ENCODE measurements around the gene SLX4IP. TPM values are rescaled to one million over a fixed set of nuclear protein-coding genes. Genes with fewer than 3 reads are reported as not detected.

Gene SLX4IP
- total and polyA plus RNA-seq, 2 of the 13 experiments (the other 11 are each of a cell fraction or from before 2014, with no cell fraction given), result 3.6 to 7.3 TPM

DNA sequence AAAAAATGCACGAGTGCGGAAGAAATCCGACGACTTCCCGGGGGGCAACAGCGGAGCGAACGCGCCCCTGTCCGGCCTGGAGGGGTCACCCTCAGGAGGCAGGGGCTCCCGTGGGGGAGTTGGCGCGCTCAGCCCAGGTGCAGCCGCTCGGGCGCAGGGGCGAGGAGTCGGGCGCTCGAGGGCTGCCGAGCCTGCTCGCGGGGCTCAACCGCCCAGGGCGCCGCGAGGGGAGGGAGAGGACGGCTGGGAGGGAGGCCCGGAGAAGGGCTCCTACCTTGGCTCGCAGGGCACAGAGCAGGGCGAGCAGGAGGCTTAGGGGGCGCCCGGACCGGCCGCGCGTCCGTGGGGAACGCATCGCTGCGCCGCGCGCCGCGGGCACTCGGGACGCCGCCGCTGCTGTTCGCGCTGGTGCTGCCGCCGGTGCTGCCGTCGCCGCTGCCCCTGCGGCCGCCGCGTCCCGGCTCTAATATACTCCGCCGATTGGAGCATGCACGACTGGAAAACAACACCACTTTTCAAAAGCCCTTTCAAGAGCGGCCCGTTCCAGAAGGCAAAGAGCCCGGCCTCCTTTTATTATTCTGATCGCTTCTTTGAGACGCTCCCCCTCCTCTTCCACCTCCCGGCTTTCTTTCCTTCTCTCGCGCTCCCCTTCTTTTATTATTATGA is 238.2 kb downstream of the SLX4IP start (continued):
- TF ChIP-seq, protein P1, sequence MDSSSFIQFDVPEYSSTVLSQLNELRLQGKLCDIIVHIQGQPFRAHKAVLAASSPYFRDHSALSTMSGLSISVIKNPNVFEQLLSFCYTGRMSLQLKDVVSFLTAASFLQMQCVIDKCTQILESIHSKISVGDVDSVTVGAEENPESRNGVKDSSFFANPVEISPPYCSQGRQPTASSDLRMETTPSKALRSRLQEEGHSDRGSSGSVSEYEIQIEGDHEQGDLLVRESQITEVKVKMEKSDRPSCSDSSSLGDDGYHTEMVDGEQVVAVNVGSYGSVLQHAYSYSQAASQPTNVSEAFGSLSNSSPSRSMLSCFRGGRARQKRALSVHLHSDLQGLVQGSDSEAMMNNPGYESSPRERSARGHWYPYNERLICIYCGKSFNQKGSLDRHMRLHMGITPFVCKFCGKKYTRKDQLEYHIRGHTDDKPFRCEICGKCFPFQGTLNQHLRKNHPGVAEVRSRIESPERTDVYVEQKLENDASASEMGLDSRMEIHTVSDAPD (CRISPR knock-in tag; IDR thresholded peaks at IDR 0.05), result no peak
- TF ChIP-seq KDM5B (CRISPR knock-in tag; IDR thresholded peaks at IDR 0.05; ENCODE audit: borderline replicate concordance), result peak; percentile 10; the same call in 1 of the 2 replicates
- TF ChIP-seq FOSL2 (CRISPR knock-in tag; IDR thresholded peaks at IDR 0.05), result no peak
- no peak for TF ChIP-seq MAFK (conservative IDR thresholded peaks at IDR 0.05 in 1 of 2, IDR thresholded peaks at IDR 0.05 in 1 of 2; ENCODE audit: low read length in 2 of 2)
- TF ChIP-seq, protein P2, sequence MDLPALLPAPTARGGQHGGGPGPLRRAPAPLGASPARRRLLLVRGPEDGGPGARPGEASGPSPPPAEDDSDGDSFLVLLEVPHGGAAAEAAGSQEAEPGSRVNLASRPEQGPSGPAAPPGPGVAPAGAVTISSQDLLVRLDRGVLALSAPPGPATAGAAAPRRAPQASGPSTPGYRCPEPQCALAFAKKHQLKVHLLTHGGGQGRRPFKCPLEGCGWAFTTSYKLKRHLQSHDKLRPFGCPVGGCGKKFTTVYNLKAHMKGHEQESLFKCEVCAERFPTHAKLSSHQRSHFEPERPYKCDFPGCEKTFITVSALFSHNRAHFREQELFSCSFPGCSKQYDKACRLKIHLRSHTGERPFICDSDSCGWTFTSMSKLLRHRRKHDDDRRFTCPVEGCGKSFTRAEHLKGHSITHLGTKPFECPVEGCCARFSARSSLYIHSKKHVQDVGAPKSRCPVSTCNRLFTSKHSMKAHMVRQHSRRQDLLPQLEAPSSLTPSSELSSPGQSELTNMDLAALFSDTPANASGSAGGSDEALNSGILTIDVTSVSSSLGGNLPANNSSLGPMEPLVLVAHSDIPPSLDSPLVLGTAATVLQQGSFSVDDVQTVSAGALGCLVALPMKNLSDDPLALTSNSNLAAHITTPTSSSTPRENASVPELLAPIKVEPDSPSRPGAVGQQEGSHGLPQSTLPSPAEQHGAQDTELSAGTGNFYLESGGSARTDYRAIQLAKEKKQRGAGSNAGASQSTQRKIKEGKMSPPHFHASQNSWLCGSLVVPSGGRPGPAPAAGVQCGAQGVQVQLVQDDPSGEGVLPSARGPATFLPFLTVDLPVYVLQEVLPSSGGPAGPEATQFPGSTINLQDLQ (CRISPR knock-in tag; IDR thresholded peaks at IDR 0.05), result peak; percentile 71
- no peak; the same call in 1 of the 2 replicates for TF ChIP-seq HOXA3 (CRISPR knock-in tag; IDR thresholded peaks at IDR 0.05)
- TF ChIP-seq, protein P3, sequence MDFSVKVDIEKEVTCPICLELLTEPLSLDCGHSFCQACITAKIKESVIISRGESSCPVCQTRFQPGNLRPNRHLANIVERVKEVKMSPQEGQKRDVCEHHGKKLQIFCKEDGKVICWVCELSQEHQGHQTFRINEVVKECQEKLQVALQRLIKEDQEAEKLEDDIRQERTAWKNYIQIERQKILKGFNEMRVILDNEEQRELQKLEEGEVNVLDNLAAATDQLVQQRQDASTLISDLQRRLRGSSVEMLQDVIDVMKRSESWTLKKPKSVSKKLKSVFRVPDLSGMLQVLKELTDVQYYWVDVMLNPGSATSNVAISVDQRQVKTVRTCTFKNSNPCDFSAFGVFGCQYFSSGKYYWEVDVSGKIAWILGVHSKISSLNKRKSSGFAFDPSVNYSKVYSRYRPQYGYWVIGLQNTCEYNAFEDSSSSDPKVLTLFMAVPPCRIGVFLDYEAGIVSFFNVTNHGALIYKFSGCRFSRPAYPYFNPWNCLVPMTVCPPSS (IDR thresholded peaks at IDR 0.05), result no peak
- TF ChIP-seq KMT2B (CRISPR knock-in tag; IDR thresholded peaks at IDR 0.05), result no peak
- 0 out of 2 replicates have a peak, but pooled peaks have one; percentile 9 for TF ChIP-seq ZNF609 (CRISPR knock-in tag; IDR thresholded peaks at IDR 0.05; ENCODE audit: borderline replicate concordance)
- TF ChIP-seq, protein P4, sequence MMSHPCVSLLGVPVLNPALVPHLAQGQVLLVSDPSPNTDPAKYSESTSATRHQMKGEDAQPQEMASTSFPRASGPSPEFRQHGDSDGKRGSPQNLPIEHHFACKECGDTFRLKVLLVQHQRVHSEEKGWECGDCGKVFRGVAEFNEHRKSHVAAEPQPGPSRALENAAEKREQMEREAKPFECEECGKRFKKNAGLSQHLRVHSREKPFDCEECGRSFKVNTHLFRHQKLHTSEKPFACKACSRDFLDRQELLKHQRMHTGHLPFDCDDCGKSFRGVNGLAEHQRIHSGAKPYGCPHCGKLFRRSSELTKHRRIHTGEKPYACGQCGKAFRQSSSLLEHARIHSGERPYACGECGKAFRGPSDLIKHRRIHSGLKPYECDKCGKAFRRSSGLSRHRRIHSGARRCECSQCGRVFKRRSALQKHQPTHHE (CRISPR knock-in tag; IDR thresholded peaks at IDR 0.05; ENCODE audit: borderline replicate concordance), result no peak
- TF ChIP-seq, protein P5, sequence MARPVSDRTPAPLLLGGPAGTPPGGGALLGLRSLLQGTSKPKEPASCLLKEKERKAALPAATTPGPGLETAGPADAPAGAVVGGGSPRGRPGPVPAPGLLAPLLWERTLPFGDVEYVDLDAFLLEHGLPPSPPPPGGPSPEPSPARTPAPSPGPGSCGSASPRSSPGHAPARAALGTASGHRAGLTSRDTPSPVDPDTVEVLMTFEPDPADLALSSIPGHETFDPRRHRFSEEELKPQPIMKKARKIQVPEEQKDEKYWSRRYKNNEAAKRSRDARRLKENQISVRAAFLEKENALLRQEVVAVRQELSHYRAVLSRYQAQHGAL (CRISPR knock-in tag; IDR thresholded peaks at IDR 0.05; ENCODE audit: not compliant biosample characterization), result no peak
- TF ChIP-seq ZSCAN9 (CRISPR knock-in tag; IDR thresholded peaks at IDR 0.05; ENCODE audit: borderline replicate concordance), result no peak
- TF ChIP-seq MEF2D (CRISPR knock-in tag; IDR thresholded peaks at IDR 0.05), result no peak
- 0 out of 2 replicates have a peak, but pooled peaks have one; percentile 8 for TF ChIP-seq ZNF20 (CRISPR knock-in tag; IDR thresholded peaks at IDR 0.05)
- no peak for TF ChIP-seq ZNF337 (CRISPR knock-in tag; IDR thresholded peaks at IDR 0.05; ENCODE audit: borderline replicate concordance, low read depth)
- TF ChIP-seq KDM6A (CRISPR knock-in tag; IDR thresholded peaks at IDR 0.05; ENCODE audit: low read depth), result no peak
